Measurements from ENCODE around the gene PTPRH.

The PTPRH gene

DNA sequence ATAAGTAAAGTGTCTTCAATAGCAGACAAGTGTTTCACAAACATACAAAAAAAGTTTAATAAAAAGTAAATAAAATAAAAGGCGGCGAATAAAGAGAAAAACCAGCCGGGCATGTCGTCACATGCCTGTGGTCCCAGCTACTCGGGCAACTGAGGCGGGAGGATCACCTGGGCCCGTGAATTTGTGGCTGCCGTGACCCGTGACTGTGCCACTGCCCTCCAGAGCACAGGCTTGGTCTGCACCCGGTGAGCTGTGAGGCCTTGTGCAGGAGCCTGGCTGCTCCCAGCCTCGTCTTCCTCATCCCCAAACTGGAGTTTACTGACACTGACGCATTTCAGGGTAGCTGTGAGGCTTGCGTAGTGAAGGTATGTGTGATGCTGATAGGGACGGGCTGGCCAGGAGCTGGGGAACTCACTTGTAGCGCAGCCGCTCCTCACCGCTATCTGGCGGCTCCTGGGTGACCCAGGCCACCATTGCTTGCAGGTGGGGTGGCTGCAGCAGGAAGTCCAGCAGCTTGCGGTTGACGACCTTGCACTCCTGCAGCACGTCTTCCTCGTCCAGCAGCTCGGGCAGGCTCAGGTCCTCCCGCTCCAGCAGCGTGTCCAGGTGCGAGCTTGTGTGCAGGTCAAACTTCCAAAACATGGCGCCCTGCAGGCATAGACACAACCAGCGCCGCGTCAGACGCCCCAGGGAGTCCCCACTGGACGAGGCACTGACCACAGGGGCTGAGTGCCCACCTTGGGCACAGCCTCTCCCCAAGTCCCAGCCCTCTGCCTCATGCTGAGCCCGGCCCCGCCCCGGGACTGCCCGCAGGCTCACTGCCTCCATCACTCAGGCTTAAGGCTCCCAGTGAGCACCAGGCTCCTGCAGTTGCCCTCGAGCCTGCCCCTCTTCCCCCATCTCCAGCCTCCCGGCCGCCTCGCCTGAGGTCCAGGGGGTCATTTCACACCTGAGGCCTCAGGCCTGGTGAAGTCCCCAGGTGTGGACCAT is 37.5 kb upstream of the PTPRH start:
- no peak for DNase-seq (ENCODE audit: low spot score)

DNA sequence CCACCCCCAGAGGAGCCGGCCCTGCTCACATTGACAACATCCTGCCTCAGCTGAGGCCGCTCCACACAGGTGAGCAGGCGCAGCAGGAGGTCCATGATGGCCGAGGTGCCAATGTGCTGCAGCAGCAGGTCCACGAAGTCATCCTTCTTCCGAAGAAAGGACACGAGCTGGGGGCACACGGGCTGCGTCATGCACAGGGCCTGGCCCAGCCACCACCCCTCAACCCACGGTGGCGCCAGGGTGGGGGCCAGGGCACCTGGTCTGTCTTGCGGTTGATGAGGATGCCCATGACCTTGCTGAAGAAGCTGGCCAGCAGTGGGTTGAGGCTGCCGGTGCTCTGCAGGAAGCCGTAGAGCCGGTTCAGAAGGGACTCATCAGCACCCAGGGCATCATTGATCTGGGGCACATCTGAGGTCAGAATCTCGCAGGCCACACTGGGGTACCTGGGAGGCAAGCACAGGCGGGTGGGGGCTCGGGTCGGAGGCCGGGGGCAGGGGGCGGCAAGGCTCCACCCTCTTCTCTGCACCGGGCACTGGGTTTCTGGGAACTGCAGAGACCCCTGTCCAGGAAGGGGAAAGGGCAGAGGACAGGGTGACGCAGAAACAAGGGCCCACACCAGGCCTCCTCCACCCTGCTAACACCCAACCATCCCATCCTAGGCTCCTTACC is 36.1 kb upstream of the PTPRH start:
- DNase-seq (ENCODE audit: low spot score): no peak

DNA sequence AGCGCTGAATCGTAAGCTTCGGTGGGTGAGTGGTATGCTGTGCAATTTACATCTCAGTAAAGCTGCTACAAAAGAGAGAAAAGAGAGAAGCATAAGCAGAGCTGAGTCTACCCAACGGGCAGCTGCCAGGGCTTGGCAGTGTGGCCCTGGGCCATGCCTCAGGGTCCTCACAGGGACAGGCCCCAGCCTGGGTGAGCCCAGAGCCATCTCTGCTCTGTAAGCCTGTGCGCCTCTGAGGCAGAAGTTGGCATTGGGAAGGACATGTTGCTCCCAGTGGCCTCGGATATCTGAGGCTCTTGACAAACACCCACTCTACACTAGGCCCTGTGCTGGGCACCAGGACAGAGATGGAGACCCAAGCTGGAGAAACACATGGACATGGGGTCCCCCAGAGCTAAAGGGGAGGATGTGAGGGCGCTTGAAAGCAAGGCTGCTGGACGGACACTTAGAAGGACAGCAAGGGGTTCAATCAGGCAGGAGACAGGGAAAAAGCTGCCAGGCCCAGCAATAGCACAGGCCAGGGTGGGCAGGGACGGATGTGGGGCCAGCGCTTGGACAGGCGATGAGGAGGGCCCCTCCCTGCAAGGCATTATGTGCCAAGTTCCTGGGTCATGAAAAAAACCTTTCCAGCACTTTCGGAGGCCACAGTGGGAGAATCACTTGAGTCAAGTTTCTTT is 34.8 kb upstream of the PTPRH start:
- no peak for DNase-seq (ENCODE audit: low spot score)

DNA sequence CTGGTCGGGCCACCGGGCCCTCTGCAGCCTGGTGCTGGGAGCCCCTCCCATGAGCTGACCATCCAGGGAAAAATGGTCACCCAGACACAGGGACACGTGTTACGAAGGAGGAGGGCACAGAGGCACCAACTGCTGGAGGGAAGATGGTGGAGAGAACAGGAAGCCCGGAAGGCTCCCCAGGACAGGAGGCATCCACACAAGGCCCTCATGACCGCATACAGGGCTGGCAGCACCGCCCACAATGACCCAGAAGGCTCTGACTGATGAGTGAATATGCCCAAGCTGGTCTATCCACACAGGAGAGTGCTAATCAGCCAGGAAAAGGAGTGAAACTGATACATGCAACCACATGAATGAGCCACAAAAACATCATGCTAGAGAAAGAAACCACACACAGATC is 33.2 kb upstream of the PTPRH start:
- DNase-seq (ENCODE audit: low spot score): no peak

DNA sequence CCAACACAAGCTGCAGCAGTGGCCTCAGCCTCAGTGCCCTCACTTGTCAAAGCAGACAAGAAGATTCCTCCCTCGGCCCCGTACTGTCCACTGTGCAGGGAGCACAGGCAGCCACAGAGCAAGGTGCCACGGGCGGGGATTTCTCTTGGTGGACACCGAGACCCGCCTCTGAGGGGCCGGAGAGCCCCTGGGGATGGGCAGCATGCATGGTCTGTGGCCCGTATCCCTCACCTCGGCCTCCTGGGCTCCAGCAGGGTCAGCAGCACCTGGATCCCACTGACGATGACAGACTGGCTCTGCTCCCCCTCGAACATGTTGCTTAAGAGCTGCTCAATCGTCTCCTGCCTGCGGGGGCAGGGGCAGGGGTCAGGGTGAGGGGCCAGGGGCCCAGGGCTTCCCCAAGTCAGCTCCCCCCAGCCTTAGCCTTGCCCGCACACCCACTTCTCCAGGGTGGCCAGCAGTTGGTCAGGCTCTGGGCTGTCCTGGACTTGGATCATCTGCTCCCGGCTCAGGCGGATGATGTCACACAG is 32.7 kb upstream of the PTPRH start:
- DNase-seq (ENCODE audit: low spot score): no peak

DNA sequence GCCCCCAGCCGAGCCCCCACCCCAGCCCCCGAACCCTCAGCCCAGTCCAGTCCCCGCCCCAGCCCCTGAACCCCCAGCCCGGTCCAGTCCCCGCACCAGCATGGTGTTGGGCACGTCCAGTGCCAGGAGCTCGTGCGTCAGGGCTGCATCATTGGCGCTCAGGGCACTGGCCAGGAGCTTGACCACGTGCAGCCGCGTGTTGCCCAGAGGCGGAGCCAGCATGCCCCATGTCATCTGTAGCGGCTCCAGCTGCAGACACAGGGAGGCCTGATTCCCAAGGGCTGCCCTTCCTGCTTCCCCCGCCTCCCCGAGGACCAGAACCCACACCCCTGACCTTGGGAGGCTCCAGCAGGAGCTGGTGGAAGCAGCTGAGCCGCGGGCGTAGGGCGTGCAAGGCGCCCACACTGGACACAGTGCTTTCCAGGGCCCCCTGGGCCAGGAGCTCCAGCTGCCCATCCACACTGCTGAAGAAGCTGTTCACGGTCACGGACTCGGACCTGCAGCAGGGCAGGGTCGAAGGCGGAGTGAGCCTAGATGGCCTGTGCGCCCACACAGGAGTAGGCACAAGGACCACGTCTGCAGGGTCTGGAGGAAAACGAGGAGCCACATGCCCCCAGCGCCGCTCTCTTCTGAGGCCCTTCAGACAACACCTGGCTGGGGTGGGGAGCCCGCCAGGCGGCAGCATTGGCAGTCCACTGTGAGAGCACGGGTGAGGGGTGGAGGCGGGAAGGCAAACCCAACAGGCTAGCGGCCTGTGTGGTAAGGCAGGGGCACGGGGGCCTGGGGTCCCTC is 32.0 kb upstream of the PTPRH start:
- no peak for DNase-seq (ENCODE audit: low spot score)

DNA sequence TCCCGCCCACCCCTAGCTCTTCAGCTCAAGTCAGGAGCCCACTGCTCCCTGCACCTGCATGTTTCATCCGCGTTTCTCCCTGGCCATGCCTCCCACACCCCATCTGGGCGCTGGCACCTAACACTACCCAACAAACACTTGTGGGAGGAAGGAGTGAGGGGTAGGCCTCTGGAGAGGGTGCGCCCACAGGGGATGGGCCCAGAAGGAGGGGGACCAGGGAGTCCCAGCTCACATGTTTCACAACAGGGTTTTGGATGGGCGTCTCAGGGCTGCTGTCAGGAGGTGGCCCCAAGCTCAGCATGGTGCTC is 31.4 kb upstream of the PTPRH start:
- no peak for DNase-seq (ENCODE audit: low spot score)

DNA sequence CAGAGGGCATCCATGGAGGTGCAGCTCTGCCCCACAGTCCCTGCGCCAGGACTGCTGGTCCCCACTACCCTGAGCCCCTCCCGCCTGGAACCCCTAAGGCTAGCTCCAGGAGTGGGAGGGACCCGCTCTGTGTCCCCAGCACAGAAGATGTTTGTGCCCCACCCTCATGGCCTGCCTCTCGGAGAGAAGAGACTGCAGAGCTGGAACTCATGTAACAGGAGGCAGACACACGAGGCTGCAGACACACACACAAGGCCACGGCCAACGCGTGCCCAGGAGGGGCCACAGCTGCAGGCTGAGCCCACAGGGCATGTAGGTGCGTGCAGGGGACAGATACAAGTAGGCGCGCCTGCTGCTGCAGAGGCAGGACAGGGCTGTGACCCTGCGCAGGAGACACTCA is 29.7 kb upstream of the PTPRH start:
- no peak for DNase-seq (ENCODE audit: low spot score)

DNA sequence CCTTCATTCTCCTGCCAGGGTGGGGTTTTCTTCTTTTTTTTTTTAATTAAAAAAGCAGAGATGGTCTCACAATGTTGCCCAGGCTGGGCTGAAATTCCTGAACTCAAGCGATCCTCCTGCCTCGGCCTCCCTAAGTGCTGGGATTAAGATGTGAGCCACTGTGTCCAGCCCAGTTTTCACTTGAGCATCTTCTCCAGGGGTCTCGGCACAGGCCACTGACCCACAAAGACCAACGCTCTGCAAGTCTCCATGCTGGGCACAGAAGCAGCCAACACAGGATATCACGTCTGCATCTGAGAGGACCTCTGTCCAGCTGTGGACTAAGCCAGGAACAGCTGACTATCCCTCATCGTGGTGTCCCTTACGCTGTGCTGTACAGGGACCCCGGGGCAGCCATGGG is 28.7 kb upstream of the PTPRH start:
- DNase-seq (ENCODE audit: low spot score): no peak

DNA sequence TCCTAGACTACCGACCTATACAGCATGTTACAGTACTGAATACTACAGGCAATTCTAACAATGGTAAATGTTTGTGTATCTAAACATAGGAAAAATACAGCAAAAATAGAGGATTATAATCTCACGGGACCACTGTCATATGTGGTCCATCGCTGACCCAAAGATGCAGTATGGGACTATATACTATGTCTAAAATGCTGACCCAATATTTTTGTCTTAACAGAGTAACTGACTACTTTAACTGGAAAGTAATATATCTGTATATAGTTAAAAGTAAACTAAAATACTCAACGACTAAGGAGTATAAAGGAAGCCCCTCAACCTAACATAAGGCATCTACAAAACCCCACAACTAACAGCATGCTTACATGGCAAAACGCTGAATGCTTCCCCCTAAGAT is 23.7 kb upstream of the PTPRH start:
- no peak for DNase-seq (ENCODE audit: low spot score)

DNA sequence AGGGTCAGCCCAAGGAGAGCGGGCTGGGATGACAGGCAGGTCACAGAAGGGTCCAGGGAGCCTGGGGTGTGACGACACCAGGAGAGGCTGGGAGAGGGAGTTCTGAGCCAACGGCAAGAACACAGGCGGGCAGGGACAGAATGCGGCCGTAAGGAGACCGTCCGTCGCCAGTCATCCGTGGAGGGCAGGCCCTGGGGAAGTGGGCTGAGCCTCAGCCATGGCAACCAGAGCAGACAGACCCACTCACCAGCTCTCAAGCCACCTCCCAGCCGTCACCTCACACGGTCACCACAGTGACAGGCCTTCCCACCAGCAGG is 22.9 kb upstream of the PTPRH start:
- no peak for DNase-seq (ENCODE audit: low spot score)

DNA sequence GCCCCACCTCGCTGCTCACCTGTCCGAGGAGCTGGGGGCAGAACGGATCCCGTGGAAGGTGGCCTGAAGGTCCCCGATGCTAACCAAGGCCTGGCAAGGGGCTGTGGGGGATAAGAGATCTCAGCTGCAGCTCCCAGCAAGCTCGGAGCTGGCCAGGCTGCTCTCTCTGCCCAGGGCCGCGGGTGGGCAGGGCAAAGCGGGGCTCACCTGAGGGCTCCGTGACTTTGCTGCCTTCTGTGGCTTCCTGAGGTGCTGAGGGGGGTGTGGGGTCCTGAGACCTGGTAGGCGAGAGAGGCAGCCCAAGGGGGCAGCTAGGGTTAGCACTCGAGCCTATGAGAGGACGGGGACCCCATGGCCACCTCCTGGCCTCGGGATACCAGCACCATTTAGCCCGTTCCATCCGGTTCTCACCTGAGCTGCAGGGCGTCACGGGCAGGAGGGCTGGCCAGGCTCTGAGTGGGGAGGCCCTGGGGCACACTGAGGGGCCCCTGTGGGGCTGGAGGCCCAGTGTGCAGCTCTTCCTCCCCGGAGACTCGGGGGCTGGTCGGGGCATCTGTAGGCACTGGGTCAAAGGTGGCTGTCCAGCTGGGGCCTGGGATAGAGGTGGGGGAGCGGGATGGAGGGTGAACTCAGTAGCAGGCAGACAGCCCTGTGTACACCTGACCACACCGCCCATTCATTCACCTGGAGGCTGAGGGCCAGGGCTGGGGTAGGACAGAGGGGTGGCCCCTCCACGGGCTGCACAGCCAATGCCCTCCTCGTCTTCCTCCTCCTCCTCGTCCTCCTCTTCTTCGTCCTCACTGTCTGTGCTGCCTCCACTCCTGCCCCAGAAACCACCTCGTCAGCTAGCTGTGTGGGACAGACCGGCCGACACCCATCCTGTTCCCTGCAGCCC is 22.3 kb upstream of the PTPRH start:
- DNase-seq (ENCODE audit: low spot score): no peak

DNA sequence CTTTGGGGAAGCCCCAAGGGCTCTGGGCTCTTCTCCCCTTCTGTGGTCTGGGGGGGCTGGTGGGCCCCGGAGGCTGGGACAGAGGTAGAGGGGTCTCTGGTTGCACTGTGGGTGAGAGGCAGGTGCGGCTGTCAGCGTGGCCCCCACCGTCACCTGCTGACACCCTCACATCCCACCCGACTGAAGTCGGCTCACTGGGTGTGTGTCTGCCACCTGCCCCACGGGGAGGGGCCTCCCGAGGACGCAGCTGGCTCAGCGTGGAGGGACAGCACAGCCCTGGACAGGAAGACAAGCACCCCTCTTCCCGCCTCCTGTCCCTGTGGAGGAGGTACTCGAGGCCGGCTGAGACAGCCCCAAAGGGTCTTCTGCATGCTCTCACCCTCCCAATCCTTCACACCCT is 21.5 kb upstream of the PTPRH start:
- DNase-seq (ENCODE audit: low spot score): no peak

DNA sequence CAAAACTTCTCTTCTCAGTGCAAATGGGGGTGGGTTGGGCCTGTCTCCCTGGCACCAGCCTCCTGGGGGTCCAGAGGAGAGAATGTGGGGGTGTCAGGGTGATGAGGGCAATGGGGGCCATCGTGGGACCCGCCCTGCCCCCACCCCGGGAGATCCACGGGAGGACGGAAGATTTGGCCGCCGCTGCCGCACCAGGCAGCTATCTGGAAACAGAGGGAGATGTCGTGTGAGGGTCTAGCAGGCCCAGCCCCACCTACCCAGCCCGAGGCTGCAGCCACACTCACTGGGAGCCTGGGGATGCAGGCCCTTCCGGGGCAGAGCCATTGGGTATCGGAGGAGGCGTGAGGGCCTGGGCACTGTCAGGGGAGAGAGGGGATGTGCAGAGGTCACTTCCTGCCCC is 21.0 kb upstream of the PTPRH start:
- DNase-seq (ENCODE audit: low spot score): no peak

DNA sequence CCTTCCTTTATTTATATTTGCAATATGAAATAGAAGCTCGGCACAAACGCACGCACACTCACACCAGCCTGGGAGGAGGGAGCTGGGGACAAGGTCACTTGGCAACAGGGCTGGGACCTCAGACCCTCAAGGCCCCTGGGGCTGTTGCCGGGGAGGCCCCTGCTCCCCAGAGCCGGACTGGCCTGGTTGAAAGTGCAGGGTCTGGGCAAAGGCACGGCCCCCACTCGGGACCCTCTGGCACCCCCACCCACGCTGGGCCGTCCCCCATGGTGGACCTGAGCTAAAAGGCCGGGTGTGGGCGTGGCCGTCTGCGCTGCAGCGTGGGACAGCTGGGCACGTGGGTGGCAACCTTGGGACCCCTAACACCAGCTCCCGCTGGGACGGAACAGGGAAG is 20.5 kb upstream of the PTPRH start:
- DNase-seq (ENCODE audit: low spot score): peak; percentile 17

DNA sequence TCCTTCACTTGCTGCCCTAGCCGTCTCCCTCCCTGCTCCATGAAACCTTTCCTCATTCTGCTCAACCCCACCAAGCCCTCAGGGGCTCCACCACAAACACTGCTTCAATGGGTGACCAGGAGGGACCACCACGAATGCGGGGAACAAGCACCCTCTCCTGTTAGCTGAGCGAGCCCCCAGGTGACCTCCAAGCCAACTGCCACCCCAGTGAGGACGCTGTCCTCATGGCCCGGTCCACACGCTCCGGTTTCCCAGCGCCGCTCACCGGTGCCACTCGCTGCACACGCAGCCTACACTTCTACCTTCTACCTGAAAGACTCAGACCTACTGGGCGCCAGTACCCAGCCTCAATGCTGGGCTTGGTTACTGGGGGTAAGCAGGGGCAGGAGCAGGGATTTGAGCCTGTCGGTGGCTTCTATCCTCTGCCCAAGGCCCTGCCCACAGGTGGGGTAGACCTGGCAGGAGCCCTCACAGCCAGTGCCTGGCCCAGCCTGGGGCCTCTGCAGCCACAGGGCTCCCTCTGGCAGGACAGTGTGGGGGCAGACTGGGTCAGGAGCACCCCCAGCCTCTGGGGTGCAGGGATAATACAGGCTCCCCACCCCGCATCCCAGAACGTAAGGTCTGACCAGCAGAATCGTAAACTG is 20.0 kb upstream of the PTPRH start:
- DNase-seq (ENCODE audit: low spot score): peak; percentile 21

DNA sequence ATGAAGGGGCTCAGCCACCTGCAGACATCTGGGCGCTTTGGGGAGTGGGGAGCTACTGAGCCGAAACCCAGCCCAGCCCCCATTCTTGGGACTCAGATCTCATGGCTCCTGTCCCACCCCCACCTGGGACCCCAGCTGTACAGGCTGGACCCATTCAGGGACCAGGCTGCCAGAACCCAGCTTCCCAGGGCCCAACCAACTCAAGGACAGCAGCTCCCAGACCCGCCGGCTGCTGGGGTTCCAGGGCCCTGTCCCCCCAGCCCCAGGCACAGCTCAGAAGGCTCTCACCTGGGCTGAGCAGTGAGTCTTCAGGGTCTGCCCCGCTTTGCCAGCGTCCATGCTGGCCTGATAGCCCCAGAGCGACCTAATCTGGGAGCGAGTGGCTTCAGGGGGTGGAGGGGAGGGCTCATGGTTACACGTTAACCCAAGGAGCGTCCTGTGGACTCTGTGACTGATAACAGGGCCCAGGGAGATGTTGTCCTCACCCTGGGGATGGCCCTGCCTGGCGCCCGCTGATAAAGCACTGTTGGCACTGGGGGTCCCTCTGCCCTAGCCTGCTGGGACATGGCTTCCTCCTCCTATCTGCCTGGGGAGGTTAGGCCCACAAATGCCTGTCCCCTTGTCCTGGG is 19.2 kb upstream of the PTPRH start, which contains the start of gene TMEM86B:
Gene TMEM86B (minus strand): TSS at position 361 of the 629 bp plus-strand sequence. CDS start 22 bp downstream, at position 339.
- peak; percentile 95 for DNase-seq (ENCODE audit: low spot score)

DNA sequence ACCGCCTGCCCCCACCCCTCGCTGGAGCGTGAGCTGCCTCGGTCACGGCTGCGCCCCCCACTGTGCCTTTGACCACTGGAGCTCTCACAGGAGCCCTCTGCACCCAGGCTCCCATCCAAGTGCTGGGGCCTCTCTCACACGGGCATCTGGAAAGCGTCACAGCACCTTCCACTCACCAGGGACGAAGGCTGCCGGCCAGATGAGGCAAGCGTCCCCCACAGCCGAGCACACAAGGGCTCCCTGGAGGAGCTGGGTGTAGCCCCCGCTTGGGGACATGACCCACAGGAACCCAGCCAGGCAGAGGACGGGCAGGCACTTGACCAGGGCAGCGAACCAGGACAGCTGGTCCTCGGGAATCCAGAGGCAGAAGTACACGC is 18.7 kb upstream of the PTPRH start:
- DNase-seq (ENCODE audit: low spot score): no peak

DNA sequence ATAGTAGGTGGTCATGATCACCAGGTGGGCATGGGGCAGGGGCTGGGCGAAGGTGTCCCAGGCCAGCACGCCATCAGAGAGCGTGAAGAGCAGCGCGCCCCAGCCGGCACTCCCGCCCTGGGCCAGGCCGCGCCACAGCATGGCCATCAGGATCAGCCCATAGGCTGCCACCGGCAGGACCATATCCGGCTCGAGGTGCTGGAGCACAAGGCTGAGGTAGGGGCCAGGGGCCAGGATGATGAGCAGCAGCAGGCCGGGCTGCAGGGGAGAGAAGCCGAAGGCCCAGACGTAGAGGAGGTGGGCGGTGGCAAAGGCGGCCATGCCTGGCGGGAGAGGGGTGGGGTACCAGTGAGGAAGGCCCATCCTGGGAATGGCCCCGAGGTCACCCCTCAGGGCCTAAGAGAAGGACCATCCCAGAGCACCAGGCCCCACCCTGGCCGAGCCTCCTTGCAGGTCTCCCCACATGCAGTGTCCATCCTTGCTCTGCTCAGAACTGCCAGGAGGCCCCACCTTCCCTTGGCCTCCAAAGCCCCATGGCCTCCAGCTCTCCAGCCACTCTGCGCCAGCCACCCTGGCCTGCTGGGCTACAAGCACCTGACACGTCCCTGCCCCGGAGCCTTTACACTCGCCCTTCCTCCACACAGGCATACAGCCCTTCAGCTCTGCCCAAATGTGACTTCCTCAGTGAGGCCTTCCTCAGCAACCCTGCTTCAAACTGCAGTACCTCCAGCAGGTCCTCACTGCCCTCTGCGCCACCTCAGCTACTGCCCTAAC is 18.1 kb upstream of the PTPRH start:
- DNase-seq (ENCODE audit: low spot score): peak; percentile 29

Data from hematopoietic multipotent progenitor cell treated with erythropoietin and hydrocortisone succinate and interleukin-3 and kit ligand, for 15 days (in vitro differentiated cells).